HG02571 (cell line): ENCODE data around the gene MTR.

Source experiments
- ATAC-seq: cut with Tn5 transposase; IDR thresholded peaks from one replicate; pipeline ENCODE4 v1.9.1; 2021; ENCODE audit warnings: mild to moderate bottlenecking, moderate library complexity; ENCODE audit not compliant: unreplicated experiment

MTR gene

GRCh38 chr1:236774926-236775325 is 20.2 kb upstream of the MTR start:
- no peak for ATAC-seq

DNA sequence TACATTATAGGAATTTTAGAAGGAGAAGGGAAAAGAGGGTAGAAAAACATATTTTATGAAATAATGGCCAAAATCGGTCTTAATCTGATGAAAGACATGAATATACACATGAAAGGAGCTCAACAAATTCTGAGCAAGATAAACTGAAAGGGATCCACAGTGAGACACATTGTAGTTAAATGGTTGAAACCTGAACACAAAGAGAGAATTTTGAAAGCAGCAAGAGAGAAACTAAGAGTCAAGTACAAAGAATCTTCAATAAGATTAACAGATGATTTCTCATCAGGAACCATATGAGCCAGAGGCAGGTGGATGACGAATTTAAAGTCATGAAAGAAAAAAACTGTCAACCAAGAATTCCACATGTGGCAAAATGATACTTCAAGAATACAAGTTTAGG is 15.8 kb upstream of the MTR start:
- ATAC-seq: no peak

DNA sequence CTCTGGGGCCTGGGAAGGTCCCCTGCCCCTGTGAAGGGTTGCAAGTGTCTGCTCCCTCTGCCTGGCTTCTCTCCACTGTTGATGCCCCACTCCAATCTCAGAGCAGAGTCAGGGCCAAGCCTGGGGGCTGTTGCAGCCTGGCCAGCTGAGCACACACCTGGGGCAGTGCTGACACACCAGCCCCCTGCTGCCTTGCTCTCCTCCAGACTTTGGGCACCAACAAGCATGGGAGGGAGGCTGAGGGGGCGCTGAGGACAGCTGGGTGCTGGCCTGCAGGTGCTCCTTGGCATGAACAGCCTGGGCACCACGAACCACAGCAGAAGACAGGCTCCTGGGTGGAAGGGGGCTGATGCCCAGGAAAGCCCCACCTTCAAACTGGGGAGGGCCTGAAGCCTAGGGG is 9.6 kb upstream of the MTR start:
- no peak for ATAC-seq

GRCh38 chr1:236786453-236786852 is 8.6 kb upstream of the MTR start:
- no peak for ATAC-seq

DNA sequence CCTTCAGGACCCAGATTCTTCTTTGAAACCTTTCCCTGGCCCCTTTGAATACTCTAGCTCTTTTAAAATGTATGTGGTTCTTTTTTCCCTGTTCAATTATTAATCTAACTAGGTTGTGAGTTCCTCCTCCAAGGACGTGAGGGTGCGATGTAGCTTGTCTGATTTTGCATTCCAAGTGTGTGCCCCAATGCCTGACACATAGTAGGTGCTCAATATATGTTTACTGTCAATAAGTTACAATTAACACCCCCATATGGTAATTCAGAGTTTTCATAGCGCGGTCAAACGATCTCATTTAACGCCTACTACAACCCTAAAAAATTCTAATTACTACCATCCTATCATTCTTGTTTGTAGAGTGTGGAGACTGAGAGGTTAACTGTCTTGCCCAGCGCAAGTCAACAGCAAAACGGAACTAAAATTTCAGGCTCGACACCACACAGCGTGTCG is 482 bp upstream of the MTR start:
- ATAC-seq: no peak

DNA sequence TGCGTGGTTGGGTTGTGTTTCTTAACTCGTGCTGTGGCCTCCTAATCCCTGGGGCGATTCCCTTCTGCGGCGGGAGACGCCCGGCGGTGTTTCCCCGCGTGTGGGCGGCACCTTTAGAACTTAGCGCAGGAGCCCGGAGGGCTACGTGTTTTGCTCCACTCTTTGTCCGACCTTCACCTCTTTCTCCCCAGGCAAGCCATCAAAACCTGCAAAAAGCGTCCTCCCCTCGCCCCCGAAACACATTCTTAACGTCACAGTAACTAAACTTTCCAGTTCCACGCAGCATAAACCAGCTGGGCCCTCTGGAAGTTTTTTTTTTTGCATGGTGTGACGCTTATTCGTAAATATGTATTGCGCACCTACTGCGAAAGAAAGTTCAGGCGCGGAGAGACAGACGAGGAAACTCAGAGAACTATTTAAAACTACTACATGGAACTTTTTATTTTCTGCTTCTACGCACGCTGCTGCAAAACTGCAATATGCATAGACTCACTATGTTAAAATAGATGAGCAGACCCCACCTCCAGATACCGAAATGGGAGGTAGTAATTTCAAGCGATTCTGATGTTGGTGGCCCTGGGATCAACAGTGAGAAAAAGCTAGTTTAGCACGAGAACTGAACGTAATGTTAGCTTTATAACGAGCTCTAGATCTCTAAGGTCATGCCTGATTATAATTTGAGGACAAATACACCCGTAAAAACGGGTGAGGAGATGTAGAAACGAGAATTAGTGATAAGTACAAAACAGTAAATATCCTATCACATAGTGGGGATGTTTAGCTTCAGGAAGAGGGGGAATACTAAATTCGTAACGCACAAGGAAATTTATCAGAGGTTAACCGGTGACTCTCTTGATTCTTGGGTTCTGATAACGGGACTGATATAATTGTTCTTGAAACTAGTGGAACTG is 920 bp downstream of the MTR start:
- peak; percentile 41 for ATAC-seq

DNA sequence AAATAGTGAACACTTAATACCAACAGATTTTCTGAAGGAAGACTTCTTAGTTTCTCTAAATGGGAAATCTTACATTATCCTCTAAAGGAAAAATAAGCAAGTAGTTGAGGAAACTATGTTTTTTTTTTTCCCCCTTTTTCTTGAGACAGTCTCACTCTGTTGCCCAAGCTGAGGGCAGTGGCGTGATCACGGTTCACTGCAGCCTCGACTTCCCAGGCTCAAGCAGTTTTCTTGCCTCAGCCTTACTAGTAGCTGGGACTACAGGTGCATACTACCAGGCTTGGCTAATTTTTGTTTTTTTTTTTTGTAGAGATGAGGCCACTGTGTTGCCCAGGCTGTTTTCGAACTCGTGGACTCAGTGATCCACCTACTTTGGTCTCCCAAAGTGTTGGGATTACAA is 3.9 kb downstream of the MTR start:
- no peak for ATAC-seq

DNA sequence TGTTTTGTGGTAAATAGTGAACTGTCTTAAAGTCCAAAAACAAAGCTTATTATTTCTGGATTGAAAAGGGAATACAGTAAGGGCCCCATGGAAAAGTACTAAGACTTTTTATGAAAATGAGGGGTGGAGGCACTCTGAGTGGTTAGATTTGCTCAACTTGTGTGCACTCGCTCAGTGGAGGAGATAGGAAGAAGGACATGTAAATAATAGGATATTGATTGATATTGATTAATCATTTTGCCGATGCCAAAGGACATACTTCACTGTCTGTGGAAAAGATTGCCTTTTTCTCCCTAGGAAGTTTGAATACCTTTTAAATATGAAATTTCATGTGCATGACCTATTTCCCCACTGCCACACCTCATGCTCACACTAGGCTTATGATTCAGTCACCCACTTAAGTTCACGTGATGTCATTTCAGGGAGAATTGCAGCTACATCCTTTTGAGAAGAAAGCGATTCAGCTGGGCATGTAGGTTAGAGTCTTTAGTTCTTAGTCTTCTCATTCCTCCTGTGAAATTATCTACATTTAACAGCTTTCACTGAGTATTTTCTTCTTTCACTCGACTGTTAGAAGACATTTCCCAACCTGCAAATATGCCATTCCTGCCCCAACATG is 5.0 kb downstream of the MTR start:
- ATAC-seq: no peak

DNA sequence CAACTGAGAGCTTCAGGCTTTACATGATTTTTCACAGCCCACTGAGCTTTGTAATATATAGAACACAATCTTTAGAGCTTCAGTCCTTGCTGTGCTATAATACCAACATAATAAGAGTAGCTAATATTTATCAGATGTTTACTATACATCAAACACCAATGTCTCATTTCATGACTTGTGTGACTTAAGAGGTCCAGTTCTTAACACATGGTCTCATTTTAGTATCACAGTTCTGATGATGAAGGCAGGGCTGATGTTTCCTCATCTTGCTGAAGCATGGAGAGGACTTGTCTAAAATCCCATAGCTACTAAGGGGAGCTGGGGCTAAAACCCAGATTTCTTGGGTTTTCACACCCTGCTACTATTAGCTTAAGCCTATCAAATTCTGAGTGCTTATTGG is 5.5 kb downstream of the MTR start:
- ATAC-seq: no peak

- ATAC-seq: no peak
Measured at GRCh38 chr1:236802264-236802663, 7.2 kb downstream of the MTR start.

- ATAC-seq: no peak
Measured at GRCh38 chr1:236806634-236807033, 11.5 kb downstream of the MTR start.

- no peak for ATAC-seq
Measured at GRCh38 chr1:236808005-236808404, 12.9 kb downstream of the MTR start.

DNA sequence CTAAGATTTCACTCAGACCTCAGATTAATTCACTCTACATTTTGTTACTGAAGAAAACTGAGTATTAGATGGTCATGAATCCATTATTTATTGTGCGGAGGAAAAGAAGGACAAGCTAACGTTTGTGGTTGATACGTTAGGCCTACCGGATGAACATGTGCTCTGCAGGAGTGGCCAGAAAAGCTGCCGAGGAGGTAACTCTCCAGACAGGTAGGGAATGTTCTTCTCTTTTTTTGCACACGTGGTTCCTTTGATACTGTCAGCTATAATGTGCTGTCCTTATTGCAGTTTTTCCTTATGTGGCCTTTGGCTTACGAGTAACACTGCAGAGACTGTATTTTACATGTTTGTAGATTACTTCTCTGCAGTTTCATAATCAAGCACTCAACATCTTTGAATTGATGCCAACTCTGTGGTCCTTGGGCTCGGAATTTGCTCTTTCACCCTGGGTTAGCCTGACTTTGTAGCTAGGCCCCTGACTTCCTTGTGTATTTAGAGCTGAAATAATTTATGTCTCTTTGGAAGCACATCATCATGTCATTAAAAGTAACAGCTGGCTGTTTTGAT is 13.6 kb downstream of the MTR start:
- ATAC-seq: no peak

DNA sequence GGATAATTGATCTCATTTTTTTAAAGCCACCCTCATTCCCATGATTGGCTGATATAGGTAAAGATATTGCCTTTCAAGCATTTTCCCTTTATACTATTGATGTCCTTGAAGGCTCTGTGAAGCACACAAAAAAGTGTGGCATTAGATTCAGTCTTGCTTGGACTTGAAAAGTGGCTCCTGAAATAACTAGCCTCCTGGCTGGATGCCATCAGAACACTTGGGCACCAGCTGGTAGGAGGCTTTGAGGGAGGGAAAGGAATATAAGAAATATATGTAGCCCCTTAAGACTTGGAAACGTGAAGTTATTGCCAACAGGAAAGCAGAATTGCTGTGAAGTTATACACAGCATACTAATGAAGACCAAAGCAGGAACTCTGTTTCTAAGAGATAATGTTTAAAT is 14.1 kb downstream of the MTR start:
- ATAC-seq: no peak

GRCh38 chr1:236810018-236810417 is 14.9 kb downstream of the MTR start:
- no peak for ATAC-seq

DNA sequence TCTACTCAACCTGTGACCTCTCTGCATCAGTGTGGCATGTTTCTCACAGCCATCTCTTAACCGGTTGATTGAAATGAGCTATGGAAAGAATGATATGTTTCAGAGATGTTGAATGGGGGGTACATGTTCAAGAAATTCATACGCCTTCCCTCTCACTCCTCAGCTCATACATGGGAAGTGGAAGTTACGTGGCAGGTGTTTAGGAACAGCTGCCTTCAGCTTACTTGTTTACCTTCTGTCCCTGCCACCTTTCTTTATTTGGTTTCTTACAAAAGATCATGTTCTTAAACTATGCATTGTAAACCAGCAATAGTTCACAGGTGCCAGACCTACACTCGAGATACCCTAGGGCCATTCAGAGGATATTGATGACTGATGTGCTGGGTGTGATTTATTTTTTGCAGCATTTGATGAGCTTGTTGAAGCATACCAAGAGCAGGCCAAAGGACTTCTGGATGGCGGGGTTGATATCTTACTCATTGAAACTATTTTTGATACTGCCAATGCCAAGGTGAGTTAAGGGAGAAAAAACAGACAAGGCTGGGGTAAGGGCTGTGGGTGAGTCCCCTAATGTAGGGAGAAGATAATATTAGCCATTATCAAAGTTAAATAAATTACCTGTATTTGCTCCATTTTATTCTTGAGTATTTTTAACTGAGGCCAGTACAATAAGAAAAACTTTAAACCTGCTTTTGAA is 17.4 kb downstream of the MTR start:
- ATAC-seq: no peak

DNA sequence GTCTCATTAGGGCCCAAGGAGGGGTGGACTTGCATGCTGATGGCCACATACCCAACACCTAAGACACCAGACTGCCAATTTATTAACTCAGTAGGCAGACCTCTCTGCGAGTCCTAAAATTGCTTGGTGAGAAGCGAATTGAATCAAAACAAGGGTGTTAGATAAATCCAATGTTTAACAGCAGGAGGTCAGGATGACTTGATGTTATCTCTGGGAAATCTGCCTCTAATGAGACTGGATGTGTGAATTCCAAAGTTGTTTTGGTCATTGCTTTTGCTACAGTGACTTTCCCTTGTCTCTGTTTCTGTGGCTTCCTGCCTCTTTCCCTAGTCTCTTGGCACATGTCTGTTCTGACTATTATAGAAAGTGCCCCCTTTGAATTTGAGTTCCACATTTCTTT is 20.8 kb downstream of the MTR start:
- ATAC-seq: no peak

DNA sequence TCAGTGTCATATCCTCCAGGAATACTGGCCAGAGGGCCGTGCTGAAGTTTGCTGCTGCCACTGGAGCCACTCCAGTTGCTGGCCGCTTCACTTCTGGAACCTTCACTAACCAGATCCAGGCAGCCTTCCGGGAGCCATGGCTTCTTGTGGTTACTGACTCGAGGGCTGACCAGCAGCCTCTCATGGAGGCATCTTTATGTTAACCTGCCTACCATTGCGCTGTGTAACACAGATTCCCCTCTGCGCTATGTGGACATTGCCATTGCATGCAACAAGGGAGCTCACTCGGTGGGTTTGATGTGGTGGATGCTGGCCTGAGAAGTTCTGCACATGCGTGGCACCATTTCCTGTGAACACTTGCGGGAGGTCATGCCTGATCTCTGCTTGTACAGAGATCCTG is 24.8 kb downstream of the MTR start:
- no peak for ATAC-seq

DNA sequence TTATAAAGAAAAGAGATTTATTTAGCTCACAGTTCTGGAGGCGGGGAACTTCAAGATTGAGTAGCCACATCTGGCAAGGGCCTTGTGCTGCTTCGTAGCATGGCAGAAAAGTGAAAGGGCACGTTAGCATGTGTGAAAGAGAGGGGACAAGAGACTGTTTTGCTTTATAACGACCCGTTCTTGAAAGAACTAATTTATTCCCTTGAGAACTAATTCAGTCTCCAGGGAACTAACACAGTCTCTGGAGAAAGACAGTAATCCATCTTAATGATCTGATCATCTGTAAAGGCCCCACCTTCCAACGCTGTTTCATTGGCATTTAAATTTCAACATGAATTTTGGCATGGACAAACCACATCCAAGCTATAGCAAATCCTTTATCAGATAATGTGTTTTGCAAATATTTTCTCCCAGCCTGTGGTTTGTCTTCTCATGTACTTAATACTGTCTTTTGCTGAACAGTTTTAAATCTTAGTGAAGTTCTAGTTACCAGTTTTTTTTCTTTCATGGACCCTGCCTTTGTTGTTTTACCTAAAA is 26.1 kb downstream of the MTR start:
- no peak for ATAC-seq

- ATAC-seq: no peak
Measured at GRCh38 chr1:236823559-236823958, 28.5 kb downstream of the MTR start.

DNA sequence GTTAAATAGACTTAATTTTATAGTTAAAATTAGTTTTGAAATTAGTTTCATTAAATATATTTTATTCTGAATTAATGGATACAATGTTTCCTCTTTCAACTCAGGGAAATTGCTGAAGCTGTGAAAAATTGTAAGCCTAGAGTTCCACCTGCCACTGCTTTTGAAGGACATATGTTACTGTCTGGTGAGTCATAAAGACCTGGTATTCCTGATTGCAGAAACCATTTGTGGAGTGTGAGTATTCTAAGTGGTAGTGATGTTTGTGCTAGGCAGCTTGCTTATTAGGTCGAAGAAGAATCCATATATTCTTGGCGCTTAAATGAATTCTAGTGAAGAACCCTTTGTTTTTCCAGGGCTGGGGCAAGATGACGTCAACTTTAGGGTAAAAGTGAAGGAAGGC is 34.0 kb downstream of the MTR start:
- ATAC-seq: no peak
